A673 (cell line): Measurements from ENCODE around the gene FANCL.

Experiments used
- EZH2 ChIP-seq: fragments of 200-600 bp; sonication (generic); IDR thresholded peaks from 2 replicates; pipeline ENCODE4 v1.6.1; 2017; ENCODE audit warnings: borderline replicate concordance, low read depth, mild to moderate bottlenecking, mixed read lengths, antibody characterized with exemption, low read length; ENCODE audit not compliant: poor library complexity, severe bottlenecking
- TF ChIP-seq, protein P1 (sequence below): fragments of 300-800, 200-600 bp; sonication (generic); conservative IDR thresholded peaks from 2 replicates; pipeline ENCODE4 v1.5.1; 2017; ENCODE audit warnings: low read depth, mild to moderate bottlenecking, antibody characterized with exemption, low read length, moderate library complexity, mixed read lengths

- TF ChIP-seq EZH2, result no peak
- TF ChIP-seq, protein P1, sequence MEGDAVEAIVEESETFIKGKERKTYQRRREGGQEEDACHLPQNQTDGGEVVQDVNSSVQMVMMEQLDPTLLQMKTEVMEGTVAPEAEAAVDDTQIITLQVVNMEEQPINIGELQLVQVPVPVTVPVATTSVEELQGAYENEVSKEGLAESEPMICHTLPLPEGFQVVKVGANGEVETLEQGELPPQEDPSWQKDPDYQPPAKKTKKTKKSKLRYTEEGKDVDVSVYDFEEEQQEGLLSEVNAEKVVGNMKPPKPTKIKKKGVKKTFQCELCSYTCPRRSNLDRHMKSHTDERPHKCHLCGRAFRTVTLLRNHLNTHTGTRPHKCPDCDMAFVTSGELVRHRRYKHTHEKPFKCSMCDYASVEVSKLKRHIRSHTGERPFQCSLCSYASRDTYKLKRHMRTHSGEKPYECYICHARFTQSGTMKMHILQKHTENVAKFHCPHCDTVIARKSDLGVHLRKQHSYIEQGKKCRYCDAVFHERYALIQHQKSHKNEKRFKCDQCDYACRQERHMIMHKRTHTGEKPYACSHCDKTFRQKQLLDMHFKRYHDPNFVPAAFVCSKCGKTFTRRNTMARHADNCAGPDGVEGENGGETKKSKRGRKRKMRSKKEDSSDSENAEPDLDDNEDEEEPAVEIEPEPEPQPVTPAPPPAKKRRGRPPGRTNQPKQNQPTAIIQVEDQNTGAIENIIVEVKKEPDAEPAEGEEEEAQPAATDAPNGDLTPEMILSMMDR, result no peak
Measured at GRCh38 chr2:58240670-58241545, at the start of gene FANCL.
